Measurements from ENCODE around the gene IRF4.

- TF ChIP-seq POLR2A (IDR thresholded peaks at IDR 0.05) (no peak), CTCF (IDR thresholded peaks at IDR 0.05) (no peak)
Observed at GRCh38 chr6:388202-388903, 3.2 kb upstream of the IRF4 start.
